KMS-11 (cell line): ENCODE data around the gene STK36.

Experiments used
- H2AFZ ChIP-seq: fragments of 200-600 bp; sonication (generic); 2 replicates; pipeline ENCODE4 v1.6.1; 2016; ENCODE audit warnings: antibody characterized with exemption, mixed run types, low read depth
- H3K27ac ChIP-seq: fragments of 200-600 bp; sonication (generic); 2 replicates; pipeline ENCODE4 v1.6.1; 2016; ENCODE audit warnings: mild to moderate bottlenecking, mixed run types
- H3K27me3 ChIP-seq: fragments of 200-600 bp; sonication (generic); 2 replicates; pipeline ENCODE4 v1.6.1; 2017; ENCODE audit warnings: mild to moderate bottlenecking, low read depth, mixed run types, moderate library complexity; ENCODE audit not compliant: insufficient read depth
- H3K36me3 ChIP-seq: fragments of 200-600 bp; sonication (generic); 2 replicates; pipeline ENCODE4 v1.6.1; 2017; ENCODE audit warnings: mild to moderate bottlenecking, mixed run types; ENCODE audit not compliant: insufficient read depth
- H3K4me1 ChIP-seq: fragments of 200-600 bp; sonication (generic); 2 replicates; pipeline ENCODE4 v1.6.1; 2016; ENCODE audit warnings: mild to moderate bottlenecking, low read depth, mixed run types; ENCODE audit not compliant: poor library complexity, severe bottlenecking
- H3K4me2 ChIP-seq: fragments of 200-600 bp; sonication (generic); 2 replicates; pipeline ENCODE4 v1.7.0; 2016; ENCODE audit warnings: mild to moderate bottlenecking, mixed run types
- H3K4me3 ChIP-seq: fragments of 200-600 bp; sonication (generic); IDR thresholded peaks from 2 replicates; pipeline ENCODE4 v1.6.1; 2017; ENCODE audit warnings: low read depth, low read length, mixed read lengths; ENCODE audit not compliant: insufficient read depth
- H3K79me2 ChIP-seq: fragments of 200-600 bp; sonication (generic); 2 replicates; pipeline ENCODE4 v1.6.1; 2016; ENCODE audit warnings: low read depth, mixed run types; ENCODE audit not compliant: insufficient read depth
- H3K9ac ChIP-seq: fragments of 200-600 bp; sonication (generic); 2 replicates; pipeline ENCODE4 v1.6.1; 2016; ENCODE audit warnings: mild to moderate bottlenecking, mixed run types
- H4K20me1 ChIP-seq: fragments of 200-600 bp; sonication (generic); 2 replicates; pipeline ENCODE4 v1.6.1; 2016; ENCODE audit warnings: mild to moderate bottlenecking, mixed run types; ENCODE audit not compliant: insufficient read depth
- CTCF ChIP-seq: fragments of 200-600 bp; sonication (generic); conservative IDR thresholded peaks from 2 replicates; pipeline ENCODE4 v1.6.1; 2017; ENCODE audit warnings: low read depth, mild to moderate bottlenecking, antibody characterized with exemption, low read length, moderate library complexity, mixed read lengths

Gene STK36

DNA sequence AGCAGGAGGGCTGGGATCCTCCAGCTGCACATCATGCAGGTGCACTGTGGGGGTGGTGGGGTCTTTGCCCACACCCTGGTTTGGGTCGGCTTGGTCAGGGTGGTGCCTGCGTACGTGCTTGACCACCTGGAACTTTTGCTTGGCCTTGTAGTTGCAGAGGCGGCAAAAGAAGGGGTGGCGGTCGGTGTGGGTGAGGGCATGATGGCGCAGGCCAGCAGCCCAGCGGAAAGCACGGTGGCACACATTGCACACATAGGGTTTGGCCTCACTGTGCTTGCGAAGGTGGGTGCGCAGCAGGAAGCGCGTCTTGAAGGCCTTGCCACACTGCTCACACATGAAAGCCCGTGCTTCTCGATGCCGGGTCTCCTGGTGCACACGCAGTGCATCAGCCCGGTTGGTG, 33.5 kb upstream of the STK36 start:
- no peak overlapping the region for H3K4me2 ChIP-seq

GRCh38 chr2:218642121-218642656, 29.7 kb upstream of the STK36 start:
- no peak overlapping the region for H3K9ac ChIP-seq
- no peaks in the 10 kb centered on the region for H3K79me2 ChIP-seq
- H3K36me3 ChIP-seq, result peaks cover 8% of the 10 kb centered on the region; the same call in 1 of the 2 replicates
- H3K4me1 ChIP-seq, result no peaks in the 10 kb centered on the region
- H3K27ac ChIP-seq, result no peak overlapping the region
- H3K4me2 ChIP-seq, result no peak overlapping the region
- H3K4me3 ChIP-seq, result no peak overlapping the region
- no peak overlapping the region for H2AFZ ChIP-seq
- no peak for TF ChIP-seq CTCF
- H3K27me3 ChIP-seq, result no peaks in the 10 kb centered on the region
- no peaks in the 10 kb centered on the region for H4K20me1 ChIP-seq

More for the DNA sequence above, 33.5 kb upstream of the STK36 start:
- Histone ChIP-seq H2AFZ (no peak overlapping the region), H3K27me3 (no peaks in the 10 kb centered on the region), H3K36me3 (peaks cover 8% of the 10 kb centered on the region; the same call in 1 of the 2 replicates), H3K4me3 (no peak overlapping the region), H3K9ac (no peak overlapping the region), H3K79me2 (no peaks in the 10 kb centered on the region), H3K27ac (no peak overlapping the region), H3K4me1 (no peaks in the 10 kb centered on the region), H4K20me1 (no peaks in the 10 kb centered on the region)
- no peak for TF ChIP-seq CTCF

DNA sequence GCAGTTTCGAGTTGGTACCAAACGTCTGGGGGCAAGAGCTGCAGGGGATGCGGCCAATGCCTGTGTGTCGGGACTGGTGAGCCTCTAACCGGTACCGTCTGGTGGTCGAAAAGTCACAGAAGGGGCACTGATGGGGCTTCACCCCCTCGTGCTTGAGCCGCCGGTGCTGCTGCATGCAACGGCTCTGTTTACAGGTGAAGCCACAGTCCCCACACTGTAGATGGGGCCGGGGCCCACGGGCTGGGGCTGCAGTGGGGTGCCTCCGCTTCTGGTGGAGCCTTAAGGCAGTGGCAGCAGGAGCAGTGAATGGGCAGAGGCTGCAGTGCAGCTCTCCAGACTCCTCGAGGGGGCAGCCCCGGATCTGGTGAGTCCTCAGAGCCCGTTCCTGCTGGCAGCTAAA, 29.1 kb upstream of the STK36 start:
- Histone ChIP-seq H3K36me3 (peaks cover 10% of the 10 kb centered on the region; the same call in 1 of the 2 replicates), H4K20me1 (no peaks in the 10 kb centered on the region), H3K27ac (no peak overlapping the region), H3K27me3 (no peaks in the 10 kb centered on the region), H3K9ac (no peak overlapping the region), H3K4me1 (no peaks in the 10 kb centered on the region), H3K4me2 (no peak overlapping the region), H3K79me2 (no peaks in the 10 kb centered on the region), H3K4me3 (no peak overlapping the region), H2AFZ (no peak overlapping the region)
- TF ChIP-seq CTCF, result no peak

GRCh38 chr2:218643751-218644310, 28.1 kb upstream of the STK36 start:
- Histone ChIP-seq H3K79me2 (no peaks in the 10 kb centered on the region), H3K27ac (no peak overlapping the region), H3K4me3 (no peak overlapping the region), H3K4me2 (no peak overlapping the region), H4K20me1 (no peaks in the 10 kb centered on the region), H2AFZ (no peak overlapping the region), H3K27me3 (no peaks in the 10 kb centered on the region), H3K9ac (no peak overlapping the region), H3K36me3 (peaks cover 13% of the 10 kb centered on the region; the same call in 1 of the 2 replicates), H3K4me1 (peaks cover 6% of the 10 kb centered on the region)
- no peak for TF ChIP-seq CTCF
